Gastroesophageal sphincter (tissue), 4 donors: ENCODE results near the gene LPP. TPM values are rescaled to one million over a fixed set of nuclear protein-coding genes. Genes with fewer than 3 reads are reported as not detected.

ENCODE experiments used
- ATAC-seq: fragments of 150-250 bp; one replicate; pipeline ENCODE4 v1.9.1; 2016; ENCODE audit warnings: mild to moderate bottlenecking, moderate library complexity
- H3K27ac ChIP-seq, 4 donors: fragments of 200-600 bp; sonication (generic) in 3 of 4; 1 replicate in 3 of 4; 2 replicates in 1 of 4; pipeline ENCODE4 v1.5.1; 2016 to 2019
- H3K27me3 ChIP-seq: fragments of 200-600 bp; sonication (generic); one replicate; pipeline ENCODE4 v1.5.1; 2019
- H3K36me3 ChIP-seq, 2 donors: fragments of 200-600 bp; sonication (generic); one replicate each; pipeline ENCODE4 v1.5.1; 2019; ENCODE audit warnings: control low read depth in 1 of 2
- H3K4me1 ChIP-seq, 3 donors: fragments of 200-600 bp; sonication (generic); 1 replicate in 2 of 3; 2 replicates in 1 of 3; pipeline ENCODE4 v1.5.1; 2016 to 2019; ENCODE audit warnings: control low read depth in 2 of 3
- H3K4me3 ChIP-seq, 2 donors: fragments of 200-600 bp; sonication (generic); one replicate each; pipeline ENCODE4 v1.5.1; 2019; ENCODE audit warnings: mild to moderate bottlenecking in 1 of 2, moderate library complexity in 1 of 2
- H3K9me3 ChIP-seq, 3 donors: fragments of 200-600 bp; sonication (generic); one replicate each; pipeline ENCODE4 v1.5.1; 2017 to 2019; ENCODE audit warnings: control low read depth in 2 of 3
- EP300 ChIP-seq: sonication (generic); formaldehyde crosslinking; IDR thresholded peaks from one replicate; pipeline ENCODE4 v1.6.1; 2017; ENCODE audit warnings: antibody characterized with exemption, mild to moderate bottlenecking
- POLR2A ChIP-seq, 2 donors: fragments of 450-650 bp; IDR thresholded peaks; one replicate each; pipeline ENCODE4 v1.6.1; 2017; ENCODE audit warnings: antibody characterized with exemption in 2 of 2, mild to moderate bottlenecking in 2 of 2, moderate library complexity in 1 of 2
- POLR2AphosphoS5 ChIP-seq: sonication (generic); formaldehyde crosslinking; IDR thresholded peaks from one replicate; pipeline ENCODE4 v1.6.1; 2017; ENCODE audit warnings: antibody characterized with exemption
- WGBS, 2 donors: methylation state at CpG; one replicate each; pipeline ENCODE4 v1.1.5; 2018; ENCODE audit warnings: low coverage in 1 of 2; 5-methylcytosine and 5-hydroxymethylcytosine counted together
- total RNA-seq, 4 donors: library from RNA; depleted of rRNA; stranded (reverse); fragments of >200 nt; gene quantifications; one replicate each; pipeline ENCODE4 v1.1.0, GENCODE V29; 2016
- TF ChIP-seq, protein P1 (sequence below), 4 experiments: fragments of 200-600 bp in 2 of 4; fragments of 450-650 bp in 2 of 4; sonication (generic) in 1 of 4; IDR thresholded peaks; one replicate each; pipeline ENCODE4 v1.5.1; 2017 to 2019; ENCODE audit warnings: antibody characterized with exemption in 4 of 4, mild to moderate bottlenecking in 2 of 4, moderate library complexity in 2 of 4

LPP gene
- total RNA-seq, 4 donors from 2014 or later: 1,243 to 2,297 (median 2,164) TPM

- H3K27ac ChIP-seq: no peak overlapping the region
- H3K9me3 ChIP-seq: no peaks in the 10 kb centered on the region
- TF ChIP-seq POLR2A (IDR thresholded peaks at IDR 0.05) (no peak), POLR2AphosphoS5 (no peak), EP300 (no peak)
- TF ChIP-seq, protein P1, sequence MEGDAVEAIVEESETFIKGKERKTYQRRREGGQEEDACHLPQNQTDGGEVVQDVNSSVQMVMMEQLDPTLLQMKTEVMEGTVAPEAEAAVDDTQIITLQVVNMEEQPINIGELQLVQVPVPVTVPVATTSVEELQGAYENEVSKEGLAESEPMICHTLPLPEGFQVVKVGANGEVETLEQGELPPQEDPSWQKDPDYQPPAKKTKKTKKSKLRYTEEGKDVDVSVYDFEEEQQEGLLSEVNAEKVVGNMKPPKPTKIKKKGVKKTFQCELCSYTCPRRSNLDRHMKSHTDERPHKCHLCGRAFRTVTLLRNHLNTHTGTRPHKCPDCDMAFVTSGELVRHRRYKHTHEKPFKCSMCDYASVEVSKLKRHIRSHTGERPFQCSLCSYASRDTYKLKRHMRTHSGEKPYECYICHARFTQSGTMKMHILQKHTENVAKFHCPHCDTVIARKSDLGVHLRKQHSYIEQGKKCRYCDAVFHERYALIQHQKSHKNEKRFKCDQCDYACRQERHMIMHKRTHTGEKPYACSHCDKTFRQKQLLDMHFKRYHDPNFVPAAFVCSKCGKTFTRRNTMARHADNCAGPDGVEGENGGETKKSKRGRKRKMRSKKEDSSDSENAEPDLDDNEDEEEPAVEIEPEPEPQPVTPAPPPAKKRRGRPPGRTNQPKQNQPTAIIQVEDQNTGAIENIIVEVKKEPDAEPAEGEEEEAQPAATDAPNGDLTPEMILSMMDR (IDR thresholded peaks at IDR 0.05): no peak
- 54 to 67% methylated on average over 5 to 6 of the region's 6 CpGs for WGBS, 2 donors
- no peaks in the 10 kb centered on the region for H3K36me3 ChIP-seq
- no peak for ATAC-seq
- H3K4me1 ChIP-seq: peaks cover 7 to 67% (median 10%) of the 10 kb centered on the region in 3 donors
- H3K4me3 ChIP-seq: no peak overlapping the region
- H3K27me3 ChIP-seq: no peaks in the 10 kb centered on the region
These were observed 299.8 kb downstream of the LPP start for GRCh38 chr3:188453431-188454384.

GRCh38 chr3:188455748-188456147 lies 301.8 kb downstream of the LPP start:
- Histone ChIP-seq H3K27ac (no peak overlapping the region), H3K4me3 (no peak overlapping the region), H3K9me3 (no peaks in the 10 kb centered on the region), H3K27me3 (no peaks in the 10 kb centered on the region), H3K36me3 (no peaks in the 10 kb centered on the region), H3K4me1 (peaks cover 7 to 66% (median 9%) of the 10 kb centered on the region in 3 donors)
- ATAC-seq: no peak
- whole genome bisulfite sequencing, 2 donors: 22 to 67% methylated on average over 3 to 4 of the region's 4 CpGs
- TF ChIP-seq, protein P1 (IDR thresholded peaks at IDR 0.05): no peak
- TF ChIP-seq EP300: no peak
- TF ChIP-seq POLR2AphosphoS5: no peak
- TF ChIP-seq POLR2A (IDR thresholded peaks at IDR 0.05): no peak

DNA sequence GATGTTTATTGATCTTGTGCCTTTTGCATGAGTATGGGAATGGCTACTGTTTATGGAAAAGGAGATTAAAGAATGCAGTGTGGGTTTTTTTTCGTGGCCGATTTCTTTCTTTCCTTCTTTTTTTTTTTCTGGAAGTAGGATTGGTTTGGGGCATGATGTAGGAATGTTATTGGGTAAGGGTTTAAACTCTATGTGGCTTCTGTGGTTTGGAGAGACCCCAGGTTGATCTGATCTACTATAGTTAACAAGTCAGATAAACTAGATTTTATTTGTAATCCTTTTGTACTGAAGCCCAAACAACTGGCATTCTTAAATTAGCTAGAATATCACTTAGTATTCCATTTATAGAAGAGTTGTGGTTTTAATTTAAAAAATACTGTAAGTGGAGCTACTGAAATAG lies 304.8 kb downstream of the LPP start:
- 25% methylated on average over 2 of the region's 2 CpGs for WGBS, 2 donors

GRCh38 chr3:188465311-188465710 lies 311.4 kb downstream of the LPP start:
- 75 to 82% methylated on average over 6 of the region's 6 CpGs for WGBS, 2 donors
- no peak overlapping the region for H3K4me3 ChIP-seq
- H3K4me1 ChIP-seq: peaks cover 3 to 72% (median 14%) of the 10 kb centered on the region in 3 donors
- no peaks in the 10 kb centered on the region for H3K9me3 ChIP-seq
- peak overlapping the region in 1 of 4 donors; percentile 5 for H3K27ac ChIP-seq
- H3K27me3 ChIP-seq: no peaks in the 10 kb centered on the region
- TF ChIP-seq POLR2A (IDR thresholded peaks at IDR 0.05) (no peak), POLR2AphosphoS5 (no peak), EP300 (no peak)
- TF ChIP-seq, protein P1 (IDR thresholded peaks at IDR 0.05): no peak
- ATAC-seq: no peak
- H3K36me3 ChIP-seq: no peaks in the 10 kb centered on the region

More for the DNA sequence above, 304.8 kb downstream of the LPP start:
- Histone ChIP-seq H3K27ac (no peak overlapping the region), H3K9me3 (no peaks in the 10 kb centered on the region), H3K36me3 (no peaks in the 10 kb centered on the region), H3K27me3 (no peaks in the 10 kb centered on the region), H3K4me3 (no peak overlapping the region), H3K4me1 (peaks cover 0 to 51% (median 7%) of the 10 kb centered on the region in 3 donors)
- no peak for ATAC-seq
- TF ChIP-seq EP300 (no peak), POLR2AphosphoS5 (no peak)

DNA sequence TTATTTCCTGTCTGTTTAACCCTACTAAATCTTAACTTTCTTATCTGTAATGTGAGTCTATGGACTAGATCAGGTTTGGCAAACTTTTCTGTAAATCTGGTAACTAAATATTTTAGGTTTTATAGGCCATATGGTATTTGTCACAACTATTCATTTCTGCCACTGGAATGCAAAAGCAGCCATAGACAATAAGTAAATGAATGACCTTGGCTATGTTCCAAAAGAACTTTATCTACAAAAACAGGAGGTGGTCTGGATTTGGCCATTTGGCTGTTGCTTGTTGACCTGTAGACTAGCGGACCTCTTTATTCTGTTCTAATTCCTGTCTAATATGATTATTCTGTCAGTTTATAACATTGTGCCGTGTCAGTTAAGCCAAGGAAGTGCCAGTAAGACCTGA lies 314.2 kb downstream of the LPP start:
- peak overlapping the region; percentile 27 to 73 (median 48) for H3K27ac ChIP-seq
- 71 to 73% methylated on average over 2 of the region's 2 CpGs for WGBS, 2 donors
- ATAC-seq: no peak
- H3K27me3 ChIP-seq: no peaks in the 10 kb centered on the region
- TF ChIP-seq EP300 (no peak), POLR2AphosphoS5 (no peak), POLR2A (IDR thresholded peaks at IDR 0.05) (no peak)
- TF ChIP-seq, protein P1 (IDR thresholded peaks at IDR 0.05): no peak
- no peaks in the 10 kb centered on the region for H3K9me3 ChIP-seq
- no peaks in the 10 kb centered on the region for H3K36me3 ChIP-seq
- peaks cover 6 to 82% (median 31%) of the 10 kb centered on the region in 3 donors for H3K4me1 ChIP-seq
- no peak overlapping the region for H3K4me3 ChIP-seq
